HG02885 (cell line): Measurements from ENCODE around the gene LRFN4.

Experiments used
- ATAC-seq: cut with Tn5 transposase; IDR thresholded peaks from one replicate; pipeline ENCODE4 v1.9.1; 2021; ENCODE audit warnings: mild to moderate bottlenecking; ENCODE audit not compliant: unreplicated experiment, poor library complexity

LRFN4 gene

GRCh38 chr11:66885469-66885868 lies 28.6 kb downstream of the LRFN4 start:
- no peak for ATAC-seq

GRCh38 chr11:66885950-66886440 lies 29.1 kb downstream of the LRFN4 start:
- no peak for ATAC-seq

- ATAC-seq: no peak
These were observed 29.9 kb downstream of the LRFN4 start for GRCh38 chr11:66886671-66887221.

- no peak for ATAC-seq
These were observed 30.7 kb downstream of the LRFN4 start for GRCh38 chr11:66887526-66887925.

GRCh38 chr11:66888282-66888681 lies 31.4 kb downstream of the LRFN4 start:
- ATAC-seq: no peak

GRCh38 chr11:66889960-66890359 lies 33.1 kb downstream of the LRFN4 start:
- no peak for ATAC-seq

- ATAC-seq: peak; percentile 93
These were observed 35.2 kb downstream of the LRFN4 start for GRCh38 chr11:66891851-66892660.

- ATAC-seq: no peak
These were observed 36.0 kb downstream of the LRFN4 start for GRCh38 chr11:66892911-66893310.

- no peak for ATAC-seq
These were observed 37.3 kb downstream of the LRFN4 start for GRCh38 chr11:66894141-66894540.

GRCh38 chr11:66901964-66902390 lies 45.1 kb downstream of the LRFN4 start:
- no peak for ATAC-seq

- no peak for ATAC-seq
These were observed 45.8 kb downstream of the LRFN4 start for GRCh38 chr11:66902486-66903177.

- no peak for ATAC-seq
These were observed 47.2 kb downstream of the LRFN4 start for GRCh38 chr11:66904055-66904454.

- no peak for ATAC-seq
These were observed 47.7 kb downstream of the LRFN4 start for GRCh38 chr11:66904561-66904960.

GRCh38 chr11:66904981-66905521 lies 48.2 kb downstream of the LRFN4 start:
- no peak for ATAC-seq

GRCh38 chr11:66905631-66906030 lies 48.8 kb downstream of the LRFN4 start:
- ATAC-seq: no peak

GRCh38 chr11:66906061-66906733 lies 49.3 kb downstream of the LRFN4 start:
- ATAC-seq: no peak

GRCh38 chr11:66907751-66908630 lies 51.1 kb downstream of the LRFN4 start:
- ATAC-seq: no peak

- ATAC-seq: no peak
These were observed 52.3 kb downstream of the LRFN4 start for GRCh38 chr11:66909181-66909580.

GRCh38 chr11:66910016-66910415 lies 53.2 kb downstream of the LRFN4 start:
- ATAC-seq: no peak
